BJ (cell line): Measurements from ENCODE around the gene FAM168A. TPM values are rescaled to one million over a fixed set of nuclear protein-coding genes. Genes with fewer than 3 reads are reported as not detected.

ENCODE experiments used
- CTCF ChIA-PET: fragments of 350-600 bp; formaldehyde crosslinking; extraction: SDS; loops from one replicate; lab custom pipeline; 2021; ENCODE audit warnings: antibody characterized with exemption, inconsistent platforms; lab: Yijun Ruan, JAX
- POLR2A ChIA-PET: fragments of 300-600 bp; sonication (Branson Sonifier 250); formaldehyde crosslinking; extraction: SDS; loops from one replicate; lab custom pipeline; 2021; ENCODE audit warnings: antibody characterized with exemption; lab: Charles Lee
- DNase-seq: peaks from one replicate; pipeline ENCODE4 v3.0.0-alpha.2; 2011; ENCODE audit warnings: low read depth
- H3K27me3 ChIP-seq: 2 replicates; pipeline ENCODE4 v1.6.0; 2011; ENCODE audit warnings: low read length; ENCODE audit not compliant: control insufficient read depth, insufficient read depth
- H3K36me3 ChIP-seq: 2 replicates; pipeline ENCODE4 v1.5.1; 2011; ENCODE audit warnings: low read length; ENCODE audit not compliant: control insufficient read depth, insufficient read depth
- H3K4me3 ChIP-seq: 2 replicates; pipeline ENCODE4 v1.5.1; 2011; ENCODE audit warnings: low read depth, mild to moderate bottlenecking, control low read depth, low read length
- CTCF ChIP-seq: IDR thresholded peaks from 2 replicates; pipeline ENCODE4 v1.5.1; 2011; ENCODE audit warnings: low read depth, mild to moderate bottlenecking, control low read depth, inconsistent platforms, low read length, moderate library complexity; ENCODE audit not compliant: insufficient read depth
- polyA plus RNA-seq: library from polyadenylated mRNA; depleted of rRNA; stranded (reverse); fragments of >200 nt; gene quantifications from 2 replicates; pipeline ENCODE4 v1.2.3, GENCODE V29; 2011

FAM168A gene
- polyA plus RNA-seq, 1 experiment: 19.1 TPM

- H3K27me3 ChIP-seq: no peaks in the 10 kb centered on the region
Observed at GRCh38 chr11:73415854-73416615, 181.9 kb downstream of the FAM168A start.

GRCh38 chr11:73414977-73415651, 182.8 kb downstream of the FAM168A start:
- Histone ChIP-seq H3K36me3 (0 out of 2 replicates have a peak, but pooled peaks cover 2% of the 10 kb centered on the region), H3K4me3 (no peak overlapping the region), H3K27me3 (no peaks in the 10 kb centered on the region)
- ChIA-PET POLR2A (interaction anchor here (0.6 kb wide), 1 partner anchor 10 kb away, joined by 3 read pairs; no protein-coding TSS in a partner anchor), CTCF (interaction anchor here (0.9 to 2.2 kb wide), 13 partner anchors 8 to 246 kb away, joined by 3 to 14 read pairs (median 3); no protein-coding TSS in a partner anchor)
- peak; percentile 39 for DNase-seq
- no peak for TF ChIP-seq CTCF

More at GRCh38 chr11:73415854-73416615, 181.9 kb downstream of the FAM168A start:
- no peak for TF ChIP-seq CTCF
- ChIA-PET CTCF (interaction anchor here (1.0 to 2.2 kb wide), 9 partner anchors 9 to 245 kb away, joined by 3 to 14 read pairs (median 4); no protein-coding TSS in a partner anchor), POLR2A (no interaction called here)
- H3K4me3 ChIP-seq: no peak overlapping the region
- peak; percentile 47 for DNase-seq
- 0 out of 2 replicates have a peak, but pooled peaks cover 2% of the 10 kb centered on the region for H3K36me3 ChIP-seq

DNA sequence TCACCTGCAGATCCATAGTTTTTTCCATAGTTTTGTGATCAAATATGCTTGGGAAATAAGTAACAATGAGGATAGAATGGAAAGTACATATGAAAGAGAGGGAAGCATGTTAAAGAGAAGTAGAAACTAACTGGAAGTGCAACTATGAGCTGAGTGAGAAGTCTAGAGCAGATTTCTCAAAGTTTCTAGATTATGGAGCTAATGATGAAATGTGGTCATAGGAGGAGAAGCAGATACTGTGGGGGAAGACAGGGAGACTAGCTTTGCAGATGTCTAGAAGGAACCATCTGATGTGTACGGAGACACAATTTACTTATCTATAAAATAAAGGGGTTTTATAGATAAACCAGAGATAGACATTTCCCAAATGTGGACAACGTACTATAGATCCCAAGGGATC, 184.7 kb downstream of the FAM168A start:
- no peak for TF ChIP-seq CTCF
- 0 out of 2 replicates have a peak, but pooled peaks cover 2% of the 10 kb centered on the region for H3K36me3 ChIP-seq
- H3K4me3 ChIP-seq: no peak overlapping the region
- CTCF ChIA-PET: interaction anchor here (0.6 to 1.9 kb wide), 3 partner anchors 11 to 20 kb away, joined by 3 to 7 read pairs (median 4); no protein-coding TSS in a partner anchor
- no peak for DNase-seq
- POLR2A ChIA-PET: no interaction called here
- no peaks in the 10 kb centered on the region for H3K27me3 ChIP-seq

DNA sequence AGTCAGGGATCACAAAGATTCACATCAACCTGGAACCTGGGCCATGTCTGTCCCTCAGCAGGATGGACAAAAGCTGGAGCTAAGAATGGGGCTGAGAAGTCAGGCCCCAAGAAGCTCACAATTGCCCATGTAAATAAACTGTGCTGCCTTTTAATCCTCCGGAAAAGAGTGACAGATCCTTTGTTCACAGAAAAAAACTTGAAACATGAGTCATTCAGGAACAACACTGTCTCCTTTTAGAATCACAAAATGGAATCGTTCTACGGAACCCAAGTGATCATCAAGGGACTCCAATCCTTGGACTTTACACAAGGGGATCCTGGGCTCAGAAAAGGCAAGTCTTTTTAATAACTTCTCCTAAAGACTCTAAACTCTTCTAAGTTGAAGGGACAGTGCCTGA, 185.6 kb downstream of the FAM168A start:
- TF ChIP-seq CTCF: no peak
- H3K36me3 ChIP-seq: no peaks in the 10 kb centered on the region
- CTCF ChIA-PET: interaction anchor here (1.4 to 1.9 kb wide), 2 partner anchors 13 to 19 kb away, joined by 3 to 7 read pairs; no protein-coding TSS in a partner anchor
- H3K27me3 ChIP-seq: no peaks in the 10 kb centered on the region
- DNase-seq: no peak
- POLR2A ChIA-PET: no interaction called here
- H3K4me3 ChIP-seq: no peak overlapping the region

- no peak for DNase-seq
- H3K36me3 ChIP-seq: no peaks in the 10 kb centered on the region
- no peaks in the 10 kb centered on the region for H3K27me3 ChIP-seq
- TF ChIP-seq CTCF: no peak
- no peak overlapping the region for H3K4me3 ChIP-seq
- CTCF ChIA-PET: interaction anchor here (0.7 to 1.4 kb wide), 4 partner anchors 15 to 249 kb away, joined by 3 to 4 read pairs (median 3); no protein-coding TSS in a partner anchor
- POLR2A ChIA-PET: interaction anchor here (0.6 kb wide), 1 partner anchor 46 kb away, joined by 4 read pairs; no protein-coding TSS in a partner anchor
Observed at GRCh38 chr11:73411031-73411430, 186.9 kb downstream of the FAM168A start.
